ENCODE results near the gene ESM1. TPM values are rescaled to one million over a fixed set of nuclear protein-coding genes. Genes with fewer than 3 reads are reported as not detected.

ESM1 gene
- total RNA-seq, 1 donor from 2014 or later: not detected

DNA sequence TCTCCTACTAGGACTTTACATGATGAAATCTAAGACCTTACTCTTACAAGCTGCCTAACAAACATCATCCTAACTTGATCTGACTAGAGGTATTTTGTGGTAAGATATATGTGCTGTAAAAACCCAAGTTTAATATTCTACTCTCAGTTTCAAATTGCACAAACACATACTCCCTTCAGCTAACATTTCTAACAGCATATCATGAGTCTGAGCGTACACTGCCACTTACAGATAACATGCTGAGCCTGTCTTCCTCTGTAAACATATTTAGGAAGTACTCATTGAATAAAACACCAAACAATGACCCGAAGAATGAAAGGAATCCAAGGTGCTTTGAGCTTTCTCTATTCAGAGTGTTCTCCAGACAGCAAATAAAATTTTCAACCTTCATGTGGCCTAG, 7.9 kb upstream of the ESM1 start:
- no peak for DNase-seq (ENCODE audit: low spot score in 2 of 2, unreplicated experiment in 2 of 2)
- TF ChIP-seq CTCF (IDR thresholded peaks at IDR 0.05; ENCODE audit: unreplicated experiment): no peak
- H3K4me3 Mint-ChIP-seq: no peak overlapping the region
- peaks cover 12% of the 10 kb centered on the region for H3K4me1 Mint-ChIP-seq
- no peak overlapping the region for H3K27ac Mint-ChIP-seq
- no peaks in the 10 kb centered on the region for H3K36me3 Mint-ChIP-seq
- H3K27me3 Mint-ChIP-seq (ENCODE audit: low read depth): peaks cover 6% of the 10 kb centered on the region
- H3K9me3 Mint-ChIP-seq: peaks cover 3% of the 10 kb centered on the region

DNA sequence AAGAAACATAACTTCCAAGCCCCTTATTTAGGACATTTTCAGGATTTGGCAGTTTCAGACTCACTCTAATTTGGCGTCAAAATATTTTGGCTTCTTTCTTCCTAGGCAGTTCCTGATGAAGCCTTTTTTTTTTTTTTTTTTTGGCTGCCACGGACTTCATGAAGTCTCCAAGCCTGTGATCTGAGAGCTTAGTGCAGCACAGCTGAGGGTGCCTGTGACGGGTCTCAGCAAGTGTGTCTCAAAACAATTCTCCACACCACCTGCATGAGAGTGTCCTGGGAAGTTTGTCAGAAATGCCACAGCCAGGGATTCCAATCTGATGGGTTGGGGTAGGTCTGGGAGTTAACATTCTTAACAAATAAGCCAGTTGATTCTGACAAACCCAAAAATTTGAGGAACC, 6.0 kb upstream of the ESM1 start:
- H3K9me3 Mint-ChIP-seq: peaks cover 3% of the 10 kb centered on the region
- H3K4me1 Mint-ChIP-seq: peaks cover 16% of the 10 kb centered on the region

GRCh38 chr5:54990841-54991258, 5.5 kb upstream of the ESM1 start:
- no peak for DNase-seq (ENCODE audit: low spot score in 2 of 2, unreplicated experiment in 2 of 2)
- no peak overlapping the region for H3K27ac Mint-ChIP-seq
- peaks cover 22% of the 10 kb centered on the region for H3K27me3 Mint-ChIP-seq (ENCODE audit: low read depth)
- H3K36me3 Mint-ChIP-seq: no peaks in the 10 kb centered on the region
- H3K4me3 Mint-ChIP-seq: no peak overlapping the region
- TF ChIP-seq CTCF (IDR thresholded peaks at IDR 0.05; ENCODE audit: unreplicated experiment): no peak
- peaks cover 21% of the 10 kb centered on the region for H3K4me1 Mint-ChIP-seq
- H3K9me3 Mint-ChIP-seq: peaks cover 3% of the 10 kb centered on the region

More for the DNA sequence above, 6.0 kb upstream of the ESM1 start:
- no peak for TF ChIP-seq CTCF (IDR thresholded peaks at IDR 0.05; ENCODE audit: unreplicated experiment)
- Mint-ChIP-seq H3K36me3 (no peaks in the 10 kb centered on the region), H3K27ac (no peak overlapping the region), H3K4me3 (no peak overlapping the region), H3K27me3 (ENCODE audit: low read depth) (peaks cover 16% of the 10 kb centered on the region)
- no peak for DNase-seq (ENCODE audit: low spot score in 2 of 2, unreplicated experiment in 2 of 2)

GRCh38 chr5:54988817-54989216, 3.4 kb upstream of the ESM1 start:
- Mint-ChIP-seq H3K4me3 (no peak overlapping the region), H3K27ac (no peak overlapping the region), H3K27me3 (ENCODE audit: low read depth) (peaks cover 33% of the 10 kb centered on the region), H3K9me3 (no peaks in the 10 kb centered on the region), H3K4me1 (peaks cover 35% of the 10 kb centered on the region), H3K36me3 (no peaks in the 10 kb centered on the region)
- TF ChIP-seq CTCF (IDR thresholded peaks at IDR 0.05; ENCODE audit: unreplicated experiment): no peak
- DNase-seq (ENCODE audit: low spot score in 2 of 2, unreplicated experiment in 2 of 2): no peak

DNA sequence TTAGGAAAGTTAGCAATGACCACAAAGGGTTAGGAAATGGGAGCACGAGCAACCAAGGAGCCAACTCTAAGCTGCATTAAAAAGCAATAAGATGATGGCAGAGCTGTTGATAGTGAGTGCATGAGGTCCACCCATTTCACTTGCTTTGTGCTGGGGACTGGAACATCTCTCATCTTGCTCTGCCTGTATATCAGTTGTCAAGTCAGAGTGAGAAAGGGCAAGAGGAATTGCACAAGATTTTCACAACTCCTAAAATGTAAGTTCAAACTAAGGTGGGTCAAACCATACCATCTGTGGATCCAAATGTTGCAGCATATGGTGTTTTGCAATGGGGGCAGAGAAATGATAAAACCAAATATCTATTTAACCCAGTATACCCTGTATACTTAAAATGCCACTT, 2.8 kb upstream of the ESM1 start:
- Mint-ChIP-seq H3K4me3 (no peak overlapping the region), H3K27me3 (ENCODE audit: low read depth) (peaks cover 33% of the 10 kb centered on the region)

More for the DNA sequence above, 2.8 kb upstream of the ESM1 start:
- DNase-seq (ENCODE audit: low spot score in 2 of 2, unreplicated experiment in 2 of 2): no peak
- no peak for TF ChIP-seq CTCF (IDR thresholded peaks at IDR 0.05; ENCODE audit: unreplicated experiment)
- Mint-ChIP-seq H3K36me3 (no peaks in the 10 kb centered on the region), H3K27ac (no peak overlapping the region), H3K4me1 (peaks cover 31% of the 10 kb centered on the region), H3K9me3 (no peaks in the 10 kb centered on the region)
